ENCODE results near the gene RCAN3. TPM values are rescaled to one million over a fixed set of nuclear protein-coding genes. Genes with fewer than 3 reads are reported as not detected.
A peak's percentile ranks its signal among the peaks of the same experiment; 100 is the strongest.
"Not testable (repeated sequence)": the region's sequence is repeated elsewhere in the genome, so short reads cannot be mapped to it uniquely, and the experiment has no call there.

Gene RCAN3
- total and polyA plus RNA-seq, 2 donors from 2014 or later, result 3.5 to 27.1 TPM

GRCh38 chr1:24455272-24455671, 47.4 kb upstream of the RCAN3 start:
- intact Hi-C loops (cut with DNase I), result no loop called here
- H3K4me3 ChIP-seq (ENCODE audit: low read length in 3 of 3), result no peak overlapping the region
- no peak overlapping the region for H3K27ac ChIP-seq (ENCODE audit: low read depth in 2 of 2, low read length in 2 of 2)
- H3K9ac ChIP-seq (ENCODE audit: low read length in 3 of 3), result no peak overlapping the region
- no peak for TF ChIP-seq CTCF (IDR thresholded peaks at IDR 0.05; ENCODE audit: borderline replicate concordance, extremely low read depth, insufficient read depth)
- no peak for FAIRE-seq
- DNase-seq, result no peak
- no peaks in the 10 kb centered on the region for H3K27me3 ChIP-seq (ENCODE audit: control insufficient read depth, insufficient read depth, low read length)
- peaks cover 0 to 4% (median 0%) of the 10 kb centered on the region in 3 donors for H3K4me1 ChIP-seq (ENCODE audit: control insufficient read depth in 2 of 3, insufficient read depth in 2 of 3, low read depth in 1 of 3, low read length in 3 of 3)
- H3K36me3 ChIP-seq (ENCODE audit: control insufficient read depth in 2 of 3, insufficient read depth in 3 of 3, low read length in 3 of 3), result peaks cover 0 to 11% (median 3%) of the 10 kb centered on the region in 3 donors
- H3K9me3 ChIP-seq (ENCODE audit: control insufficient read depth in 2 of 3, insufficient read depth in 1 of 3, low read length in 3 of 3), result no peaks in the 10 kb centered on the region

DNA sequence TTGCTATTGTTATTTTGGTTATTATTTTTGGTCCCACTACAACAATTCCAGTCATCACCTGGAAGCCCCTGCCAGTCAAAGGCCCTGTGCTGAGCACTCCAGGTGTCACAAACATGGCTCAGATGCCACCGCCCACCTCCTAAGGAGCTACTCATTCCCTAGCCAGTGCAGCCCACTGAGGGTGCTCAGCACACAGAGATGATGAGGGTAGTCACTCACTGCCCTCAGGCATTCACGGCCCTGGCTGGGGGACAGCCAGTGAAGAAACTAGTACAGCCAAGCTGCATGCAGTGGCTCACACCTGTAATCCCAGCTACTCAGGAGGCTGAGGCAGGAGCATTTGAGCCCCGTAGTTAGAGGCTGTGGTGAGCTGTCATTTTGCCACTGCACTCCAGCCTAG, 44.8 kb upstream of the RCAN3 start:
- H3K27ac ChIP-seq (ENCODE audit: low read depth in 2 of 2, low read length in 2 of 2), result no peak overlapping the region
- DNase-seq, result no peak
- H3K4me1 ChIP-seq (ENCODE audit: control insufficient read depth in 2 of 3, insufficient read depth in 2 of 3, low read depth in 1 of 3, low read length in 3 of 3), result peaks cover 0 to 4% (median 0%) of the 10 kb centered on the region in 3 donors
- intact Hi-C loops (cut with DNase I), result no loop called here
- no peak for TF ChIP-seq CTCF (IDR thresholded peaks at IDR 0.05; ENCODE audit: borderline replicate concordance, extremely low read depth, insufficient read depth)
- H3K9me3 ChIP-seq (ENCODE audit: control insufficient read depth in 2 of 3, insufficient read depth in 1 of 3, low read length in 3 of 3), result no peaks in the 10 kb centered on the region
- H3K27me3 ChIP-seq (ENCODE audit: control insufficient read depth, insufficient read depth, low read length), result no peaks in the 10 kb centered on the region
- H3K36me3 ChIP-seq (ENCODE audit: control insufficient read depth in 2 of 3, insufficient read depth in 3 of 3, low read length in 3 of 3), result peaks cover 0 to 7% (median 0%) of the 10 kb centered on the region in 3 donors
- FAIRE-seq, result no peak
- no peak overlapping the region for H3K9ac ChIP-seq (ENCODE audit: low read length in 3 of 3)
- no peak overlapping the region for H3K4me3 ChIP-seq (ENCODE audit: low read length in 3 of 3)

DNA sequence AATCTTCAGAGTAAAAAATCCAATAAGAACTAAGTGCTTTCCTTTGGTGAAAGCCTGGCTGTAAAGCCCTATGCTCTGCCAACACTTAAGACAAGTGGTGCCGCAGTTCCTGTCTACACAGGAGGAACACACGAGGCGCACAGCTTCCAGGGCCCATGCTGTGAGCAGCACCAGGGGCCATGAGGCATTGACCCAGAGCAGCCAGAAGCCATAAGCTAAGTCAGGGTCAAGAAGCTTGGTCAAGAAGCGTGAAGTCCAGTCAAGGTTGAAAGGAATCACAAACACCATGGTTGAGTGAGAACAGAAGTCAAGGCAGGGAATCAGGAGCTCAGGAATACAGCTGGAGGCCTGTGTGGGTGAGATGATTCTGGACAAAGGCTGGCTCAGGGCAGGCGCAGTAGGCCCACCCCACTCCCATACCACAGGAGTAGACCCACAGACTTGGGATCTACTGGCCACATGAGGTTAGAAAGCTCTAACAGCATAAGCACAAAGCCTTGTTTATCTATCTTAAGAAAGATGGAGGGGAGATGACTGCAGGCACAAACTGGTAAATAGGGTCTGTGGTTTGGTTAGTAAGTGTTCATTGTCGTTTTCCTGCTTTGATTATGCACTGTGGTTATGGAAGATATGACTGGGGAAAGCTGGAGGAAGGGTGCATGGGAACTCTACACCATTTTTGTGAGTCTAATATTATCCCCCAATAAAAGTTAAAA, 42.9 kb upstream of the RCAN3 start:
- no peak for FAIRE-seq
- intact Hi-C loops (cut with DNase I), result no loop called here
- H3K4me3 ChIP-seq (ENCODE audit: low read length in 3 of 3), result no peak overlapping the region
- no peaks in the 10 kb centered on the region for H3K9me3 ChIP-seq (ENCODE audit: control insufficient read depth in 2 of 3, insufficient read depth in 1 of 3, low read length in 3 of 3)
- H3K4me1 ChIP-seq (ENCODE audit: control insufficient read depth in 2 of 3, insufficient read depth in 2 of 3, low read depth in 1 of 3, low read length in 3 of 3), result peaks cover 0 to 4% (median 0%) of the 10 kb centered on the region in 3 donors
- no peak for TF ChIP-seq CTCF (IDR thresholded peaks at IDR 0.05; ENCODE audit: borderline replicate concordance, extremely low read depth, insufficient read depth)
- no peak overlapping the region for H3K9ac ChIP-seq (ENCODE audit: low read length in 3 of 3)
- H3K36me3 ChIP-seq (ENCODE audit: control insufficient read depth in 2 of 3, insufficient read depth in 3 of 3, low read length in 3 of 3), result peaks cover 0 to 2% (median 0%) of the 10 kb centered on the region in 3 donors
- peak in 4 of 5 donors; percentile 50 to 69 (median 61) for DNase-seq
- H3K27ac ChIP-seq (ENCODE audit: low read depth in 2 of 2, low read length in 2 of 2), result no peak overlapping the region
- H3K27me3 ChIP-seq (ENCODE audit: control insufficient read depth, insufficient read depth, low read length), result no peaks in the 10 kb centered on the region

- H3K27me3 ChIP-seq (ENCODE audit: control insufficient read depth, insufficient read depth, low read length); FAIRE-seq; H3K27ac ChIP-seq (ENCODE audit: low read depth in 2 of 2, low read length in 2 of 2); intact Hi-C loops (cut with DNase I); H3K4me3 ChIP-seq (ENCODE audit: low read length in 3 of 3); H3K4me1 ChIP-seq (ENCODE audit: control insufficient read depth in 2 of 3, insufficient read depth in 2 of 3, low read depth in 1 of 3, low read length in 3 of 3); H3K9ac ChIP-seq (ENCODE audit: low read length in 3 of 3); DNase-seq; H3K36me3 ChIP-seq (ENCODE audit: control insufficient read depth in 2 of 3, insufficient read depth in 3 of 3, low read length in 3 of 3); H3K9me3 ChIP-seq (ENCODE audit: control insufficient read depth in 2 of 3, insufficient read depth in 1 of 3, low read length in 3 of 3): not testable (repeated sequence)
These were observed 40.5 kb upstream of the RCAN3 start for GRCh38 chr1:24462128-24462527.
